Skeletal muscle satellite cell (primary cell): Measurements from ENCODE around the gene LRRK1.
A peak's percentile ranks its signal among the peaks of the same experiment; 100 is the strongest.

Experiments
- H3K27me3 ChIP-seq: 2 replicates; pipeline ENCODE4 v1.7.0; 2013; ENCODE audit warnings: low read length; ENCODE audit not compliant: control insufficient read depth, insufficient read depth
- H3K36me3 ChIP-seq: 2 replicates; pipeline ENCODE4 v1.7.0; 2013; ENCODE audit warnings: mild to moderate bottlenecking, control low read depth, low read length; ENCODE audit not compliant: insufficient read depth
- H3K4me1 ChIP-seq: 2 replicates; pipeline ENCODE4 v1.7.0; 2013; ENCODE audit warnings: low read length; ENCODE audit not compliant: control insufficient read depth, insufficient read depth
- H3K4me2 ChIP-seq: 2 replicates; pipeline ENCODE4 v1.7.0; 2013; ENCODE audit warnings: mild to moderate bottlenecking, low read length
- H3K4me3 ChIP-seq: 2 replicates; pipeline ENCODE4 v1.7.0; 2013; ENCODE audit warnings: low read length
- H3K9ac ChIP-seq: 2 replicates; pipeline ENCODE4 v1.7.0; 2013; ENCODE audit warnings: mild to moderate bottlenecking, low read depth, low read length, moderate library complexity
- H3K9me3 ChIP-seq: replicated peaks from 2 replicates; pipeline ENCODE4 v1.7.0; 2013; ENCODE audit warnings: mild to moderate bottlenecking, control low read depth, low read length

The LRRK1 gene

DNA sequence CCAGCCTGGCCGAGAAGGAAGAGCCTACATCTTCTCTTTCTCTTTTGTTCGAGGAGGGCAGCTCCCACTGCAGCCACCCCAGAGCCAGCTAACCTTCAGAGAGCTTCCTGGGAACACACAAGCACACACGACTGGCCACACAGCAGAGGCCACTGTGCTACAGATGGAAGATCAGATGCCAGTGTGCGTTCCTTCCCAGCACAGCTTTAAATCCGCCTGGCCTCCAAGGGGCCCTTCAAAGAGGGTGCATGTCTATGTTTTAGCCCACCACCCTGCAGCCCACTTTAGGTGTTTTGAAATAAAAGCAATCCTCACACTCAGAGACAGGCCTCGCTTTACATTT lies 27.2 kb upstream of the LRRK1 start:
- no peaks in the 10 kb centered on the region for H3K27me3 ChIP-seq
- H3K4me2 ChIP-seq, result no peak overlapping the region
- no peaks in the 10 kb centered on the region for H3K36me3 ChIP-seq
- H3K4me1 ChIP-seq, result peaks cover 13% of the 10 kb centered on the region
- no peaks in the 10 kb centered on the region for H3K9me3 ChIP-seq
- no peak overlapping the region for H3K4me3 ChIP-seq
- no peak overlapping the region for H3K9ac ChIP-seq

DNA sequence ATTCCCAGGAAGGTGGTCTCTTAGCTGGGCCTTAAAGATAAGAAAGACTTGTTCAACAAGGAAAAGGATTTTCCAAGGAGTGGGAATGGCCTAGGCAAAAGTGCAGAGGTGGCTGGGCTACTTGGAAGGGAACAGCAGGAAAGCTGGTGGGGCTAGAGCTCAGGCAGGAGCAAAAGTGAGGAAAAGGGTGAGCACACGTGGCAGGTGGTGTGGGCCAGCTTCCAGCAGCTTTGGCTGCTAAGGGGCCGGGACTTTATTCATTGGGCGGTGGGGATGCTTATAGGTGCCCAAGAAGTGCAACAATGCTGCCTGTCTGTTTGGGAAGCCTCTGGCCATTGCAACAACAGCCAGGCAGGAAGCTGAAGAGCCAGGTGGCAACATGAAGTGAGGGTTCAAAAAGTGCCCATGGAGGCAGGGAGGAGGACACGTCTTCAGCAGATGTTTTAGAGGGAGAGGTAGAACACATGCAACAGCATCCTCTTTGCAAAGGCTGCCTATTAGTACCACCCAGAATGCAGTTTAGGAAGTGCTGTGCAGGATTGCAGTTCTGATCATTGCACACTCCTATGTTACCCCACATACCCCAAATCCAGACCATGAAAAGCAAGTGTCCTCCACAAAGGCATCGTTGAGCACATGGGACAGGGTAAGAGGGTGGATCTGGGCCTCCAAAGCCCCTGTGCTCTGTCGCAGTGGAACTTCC lies 25.7 kb upstream of the LRRK1 start:
- Histone ChIP-seq H3K4me1 (peaks cover 13% of the 10 kb centered on the region), H3K27me3 (no peaks in the 10 kb centered on the region), H3K4me2 (no peak overlapping the region), H3K4me3 (no peak overlapping the region), H3K9ac (no peak overlapping the region), H3K36me3 (no peaks in the 10 kb centered on the region), H3K9me3 (no peaks in the 10 kb centered on the region)

DNA sequence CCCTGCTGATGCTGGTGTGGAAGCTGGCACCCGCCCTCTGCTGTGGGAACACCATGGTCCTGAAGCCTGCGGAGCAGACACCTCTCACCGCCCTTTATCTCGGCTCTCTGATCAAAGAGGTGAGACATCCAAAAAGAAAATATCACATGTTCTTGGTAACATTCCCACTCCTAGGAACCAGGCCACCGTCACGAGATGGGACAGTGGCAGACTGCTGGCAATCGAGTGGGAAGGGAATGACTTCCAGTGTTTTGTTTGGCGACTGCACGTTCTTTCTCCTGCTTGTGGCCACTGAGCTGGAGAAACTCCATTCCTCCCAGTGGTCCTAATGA lies 25.2 kb upstream of the LRRK1 start:
- Histone ChIP-seq H3K4me2 (no peak overlapping the region), H3K4me3 (no peak overlapping the region), H3K9ac (no peak overlapping the region), H3K27me3 (no peaks in the 10 kb centered on the region), H3K4me1 (peaks cover 10% of the 10 kb centered on the region), H3K9me3 (no peaks in the 10 kb centered on the region), H3K36me3 (no peaks in the 10 kb centered on the region)

DNA sequence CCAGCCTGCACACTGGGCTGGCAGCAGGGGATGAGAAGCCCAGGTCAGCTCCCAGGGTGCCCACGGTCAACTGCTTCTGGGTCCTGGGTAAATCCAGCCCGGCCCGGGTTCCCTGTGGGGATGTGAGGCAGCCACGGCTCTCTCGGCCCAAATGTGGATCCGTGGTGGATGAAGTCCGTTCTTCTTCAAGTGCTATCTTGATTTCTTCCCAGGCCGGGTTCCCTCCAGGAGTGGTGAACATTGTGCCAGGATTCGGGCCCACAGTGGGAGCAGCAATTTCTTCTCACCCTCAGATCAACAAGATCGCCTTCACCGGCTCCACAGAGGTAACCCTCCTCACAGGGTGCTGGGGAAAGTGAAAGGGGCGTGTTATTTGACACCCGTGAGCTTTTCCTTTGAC lies 23.4 kb upstream of the LRRK1 start:
- H3K36me3 ChIP-seq, result no peaks in the 10 kb centered on the region

GRCh38 chr15:100897221-100898151 lies 21.7 kb upstream of the LRRK1 start:
- Histone ChIP-seq H3K9ac (no peak overlapping the region), H3K27me3 (no peaks in the 10 kb centered on the region)

More for the DNA sequence above, 23.4 kb upstream of the LRRK1 start:
- no peak overlapping the region for H3K9ac ChIP-seq
- no peaks in the 10 kb centered on the region for H3K27me3 ChIP-seq
- H3K4me1 ChIP-seq, result no peaks in the 10 kb centered on the region
- H3K9me3 ChIP-seq, result no peaks in the 10 kb centered on the region
- no peak overlapping the region for H3K4me3 ChIP-seq
- no peak overlapping the region for H3K4me2 ChIP-seq

GRCh38 chr15:100898152-100898490 lies 21.0 kb upstream of the LRRK1 start:
- Histone ChIP-seq H3K27me3 (no peaks in the 10 kb centered on the region), H3K9ac (no peak overlapping the region), H3K4me2 (no peak overlapping the region), H3K36me3 (no peaks in the 10 kb centered on the region), H3K4me1 (peaks cover 24% of the 10 kb centered on the region), H3K9me3 (no peaks in the 10 kb centered on the region), H3K4me3 (no peak overlapping the region)

More at GRCh38 chr15:100897221-100898151, 21.7 kb upstream of the LRRK1 start:
- Histone ChIP-seq H3K9me3 (no peaks in the 10 kb centered on the region), H3K36me3 (no peaks in the 10 kb centered on the region), H3K4me2 (no peak overlapping the region), H3K4me3 (no peak overlapping the region), H3K4me1 (peaks cover 17% of the 10 kb centered on the region)

DNA sequence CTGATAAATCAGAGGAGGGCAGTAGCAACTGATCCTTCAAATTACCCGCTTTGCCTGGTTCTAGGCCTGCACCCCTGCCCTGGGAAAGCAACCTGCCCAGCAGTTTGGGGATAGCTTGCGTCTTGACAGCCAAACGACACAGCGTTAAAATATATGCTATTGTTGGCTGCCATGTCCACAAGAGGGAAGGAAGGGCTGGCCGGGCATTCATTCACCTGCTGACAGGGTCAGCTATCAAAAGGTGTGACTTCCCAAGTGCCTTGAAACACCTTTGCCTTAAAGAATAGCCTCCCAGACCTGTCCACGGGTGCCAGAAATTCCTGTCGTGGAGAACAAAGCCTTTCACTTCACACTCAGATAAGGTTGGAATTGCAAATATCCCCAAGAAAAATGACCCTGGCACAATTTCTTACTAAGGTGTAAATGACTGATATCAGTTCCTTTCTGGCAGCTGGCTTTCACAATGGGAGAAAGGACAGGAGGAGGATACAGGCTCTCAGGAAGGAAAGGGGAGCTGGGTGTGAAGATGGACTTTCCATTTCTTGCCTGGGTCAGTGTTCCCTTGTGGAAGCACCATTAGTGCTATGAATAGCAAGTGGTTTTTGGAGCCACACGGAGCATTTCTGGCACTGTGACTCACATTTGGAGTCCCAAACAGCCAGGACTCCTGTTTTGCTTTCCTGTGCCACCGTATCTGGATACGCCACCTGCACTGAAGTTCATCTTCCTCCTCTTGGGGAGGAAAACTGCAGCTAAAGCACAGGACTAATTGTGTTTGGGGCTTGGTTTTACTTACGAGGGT lies 20.3 kb upstream of the LRRK1 start:
- Histone ChIP-seq H3K4me2 (no peak overlapping the region), H3K27me3 (no peaks in the 10 kb centered on the region), H3K36me3 (no peaks in the 10 kb centered on the region), H3K9me3 (no peaks in the 10 kb centered on the region), H3K4me1 (peaks cover 24% of the 10 kb centered on the region), H3K4me3 (no peak overlapping the region), H3K9ac (no peak overlapping the region)

GRCh38 chr15:100899601-100900000 lies 19.6 kb upstream of the LRRK1 start:
- H3K4me2 ChIP-seq, result no peak overlapping the region
- H3K36me3 ChIP-seq, result no peaks in the 10 kb centered on the region
- H3K9me3 ChIP-seq, result no peaks in the 10 kb centered on the region
- no peak overlapping the region for H3K4me3 ChIP-seq
- H3K9ac ChIP-seq, result no peak overlapping the region
- peaks cover 24% of the 10 kb centered on the region for H3K4me1 ChIP-seq
- H3K27me3 ChIP-seq, result no peaks in the 10 kb centered on the region

GRCh38 chr15:100900136-100900794 lies 18.9 kb upstream of the LRRK1 start:
- Histone ChIP-seq H3K9me3 (no peaks in the 10 kb centered on the region), H3K27me3 (no peaks in the 10 kb centered on the region), H3K9ac (no peak overlapping the region), H3K4me3 (no peak overlapping the region), H3K4me1 (peaks cover 24% of the 10 kb centered on the region), H3K36me3 (no peaks in the 10 kb centered on the region), H3K4me2 (no peak overlapping the region)

GRCh38 chr15:100900795-100901169 lies 18.4 kb upstream of the LRRK1 start:
- Histone ChIP-seq H3K4me1 (peaks cover 24% of the 10 kb centered on the region), H3K36me3 (no peaks in the 10 kb centered on the region), H3K4me3 (no peak overlapping the region), H3K9ac (no peak overlapping the region), H3K4me2 (no peak overlapping the region), H3K27me3 (no peaks in the 10 kb centered on the region), H3K9me3 (no peaks in the 10 kb centered on the region)

DNA sequence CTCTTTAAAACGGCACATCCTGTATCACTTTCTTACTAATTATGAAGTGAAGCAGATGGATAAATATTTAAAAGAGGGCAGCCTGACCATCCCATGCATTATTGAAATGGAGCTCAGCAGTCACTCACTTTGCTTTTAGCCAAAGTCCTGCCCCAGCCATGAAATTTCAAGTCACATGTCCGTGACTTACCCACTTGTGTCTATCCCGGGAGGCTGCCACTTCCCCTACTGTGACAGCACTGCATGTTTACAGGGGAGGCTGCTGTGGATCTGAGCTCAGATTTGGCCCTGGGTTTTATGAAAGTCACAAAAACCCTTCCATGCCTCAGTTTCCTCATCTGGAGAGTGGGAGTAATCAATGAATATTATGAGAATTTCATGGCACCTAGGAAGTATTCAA lies 17.9 kb upstream of the LRRK1 start:
- peaks cover 24% of the 10 kb centered on the region for H3K4me1 ChIP-seq
- no peak overlapping the region for H3K4me3 ChIP-seq
- no peak overlapping the region for H3K9ac ChIP-seq
- no peaks in the 10 kb centered on the region for H3K9me3 ChIP-seq
- H3K36me3 ChIP-seq, result no peaks in the 10 kb centered on the region
- peak overlapping the region; percentile 78 for H3K4me2 ChIP-seq
- H3K27me3 ChIP-seq, result no peaks in the 10 kb centered on the region
